Measurements from ENCODE around the gene SCT. TPM values are rescaled to one million over a fixed set of nuclear protein-coding genes. Genes with fewer than 3 reads are reported as not detected.

SCT gene
- total RNA-seq, 1 donor from 2014 or later = not detected

- Mint-ChIP-seq H3K9me3 (ENCODE audit: unreplicated experiment) (no peaks in the 10 kb centered on the region), H3K4me1 (ENCODE audit: unreplicated experiment) (peaks cover 37% of the 10 kb centered on the region), H3K36me3 (ENCODE audit: unreplicated experiment) (peaks cover 6% of the 10 kb centered on the region), H3K27ac (ENCODE audit: unreplicated experiment) (no peak overlapping the region), H3K27me3 (ENCODE audit: unreplicated experiment) (peaks cover 3% of the 10 kb centered on the region), H3K4me3 (ENCODE audit: unreplicated experiment) (peak overlapping the region; percentile 81)
- no peak for TF ChIP-seq CTCF (IDR thresholded peaks at IDR 0.05)
- DNase-seq (ENCODE audit: extremely low spot score, unreplicated experiment) = no peak
Observed at GRCh38 chr11:578276-579035, 48.5 kb downstream of the SCT start.

- Mint-ChIP-seq H3K4me3 (ENCODE audit: unreplicated experiment) (peak overlapping the region; percentile 81), H3K4me1 (ENCODE audit: unreplicated experiment) (peaks cover 37% of the 10 kb centered on the region), H3K27me3 (ENCODE audit: unreplicated experiment) (peaks cover 3% of the 10 kb centered on the region), H3K9me3 (ENCODE audit: unreplicated experiment) (no peaks in the 10 kb centered on the region), H3K36me3 (ENCODE audit: unreplicated experiment) (peaks cover 6% of the 10 kb centered on the region), H3K27ac (ENCODE audit: unreplicated experiment) (peak overlapping the region; percentile 70)
- TF ChIP-seq CTCF (IDR thresholded peaks at IDR 0.05) = no peak
- no peak for DNase-seq (ENCODE audit: extremely low spot score, unreplicated experiment)
Observed at GRCh38 chr11:577611-577894, 49.4 kb downstream of the SCT start.

GRCh38 chr11:576811-577610, 50.0 kb downstream of the SCT start:
- no peak for DNase-seq (ENCODE audit: extremely low spot score, unreplicated experiment)
- no peak for TF ChIP-seq CTCF (IDR thresholded peaks at IDR 0.05)
- Mint-ChIP-seq H3K27ac (ENCODE audit: unreplicated experiment) (peak overlapping the region; percentile 70), H3K9me3 (ENCODE audit: unreplicated experiment) (no peaks in the 10 kb centered on the region), H3K4me1 (ENCODE audit: unreplicated experiment) (peaks cover 37% of the 10 kb centered on the region), H3K4me3 (ENCODE audit: unreplicated experiment) (peak overlapping the region; percentile 81), H3K36me3 (ENCODE audit: unreplicated experiment) (peaks cover 6% of the 10 kb centered on the region), H3K27me3 (ENCODE audit: unreplicated experiment) (peaks cover 3% of the 10 kb centered on the region)

Other genes starting within 250 kb of the SCT start
- gene PKP3, start 233.0 kb downstream of the SCT start, total RNA-seq = 0.40 and 0.50 TPM in 2 replicates
- 27.0 and 28.0 TPM in 2 replicates for gene SIGIRR, start 212.2 kb downstream of the SCT start, total RNA-seq
- gene ANO9, start 185.2 kb downstream of the SCT start, total RNA-seq = not detected in 2 replicates
- 55.3 and 56.1 TPM in 2 replicates for gene PTDSS2, start 176.9 kb downstream of the SCT start, total RNA-seq
- 151 and 160 TPM in 2 replicates for gene RNH1, start 119.9 kb downstream of the SCT start, total RNA-seq
- gene HRAS, start 91.6 kb downstream of the SCT start, total RNA-seq = 68.3 and 69.4 TPM in 2 replicates
- 3.2 and 3.7 TPM in 2 replicates for gene LRRC56, start 89.7 kb downstream of the SCT start, total RNA-seq
- 6.0 and 6.4 TPM in 2 replicates for gene LMNTD2, start 66.4 kb downstream of the SCT start, total RNA-seq
- 8.0 and 9.3 TPM in 2 replicates for gene RASSF7, start 66.2 kb downstream of the SCT start, total RNA-seq
- 31.5 TPM in 2 replicates for gene PHRF1, start 50.7 kb downstream of the SCT start, total RNA-seq
- gene IRF7, start 11.2 kb downstream of the SCT start, total RNA-seq = 14.4 and 15.4 TPM in 2 replicates
- gene CDHR5, start 2.2 kb downstream of the SCT start, total RNA-seq = not detected in 2 replicates
- 1.7 and 1.8 TPM in 2 replicates for gene DRD4, start 10.1 kb upstream of the SCT start, total RNA-seq
- 113 and 121 TPM in 2 replicates for gene DEAF1, start 68.0 kb upstream of the SCT start, total RNA-seq
- 43.9 and 45.2 TPM in 2 replicates for gene TMEM80, start 68.6 kb upstream of the SCT start, total RNA-seq
- gene EPS8L2, start 79.0 kb upstream of the SCT start, total RNA-seq = 32.4 and 39.3 TPM in 2 replicates
- gene TALDO1, start 120.3 kb upstream of the SCT start, total RNA-seq = 156 and 171 TPM in 2 replicates
- 79.1 and 84.4 TPM in 2 replicates for gene GATD1, start 150.3 kb upstream of the SCT start, total RNA-seq
- gene CEND1, start 162.9 kb upstream of the SCT start, total RNA-seq = 0.21 and 0.27 TPM in 2 replicates
- 18.7 and 19.7 TPM in 2 replicates for gene SLC25A22, start 171.1 kb upstream of the SCT start, total RNA-seq
- gene PIDD1, start 178.1 kb upstream of the SCT start, total RNA-seq = 13.4 and 15.6 TPM in 2 replicates
- gene RPLP2, start 182.8 kb upstream of the SCT start, total RNA-seq = 1,500 and 1,514 TPM in 2 replicates
- 83.8 and 96.4 TPM in 2 replicates for gene PNPLA2, start 191.7 kb upstream of the SCT start, total RNA-seq
- 3.9 and 4.2 TPM in 2 replicates for gene CRACR2B, start 200.7 kb upstream of the SCT start, total RNA-seq
- gene CD151, start 205.8 kb upstream of the SCT start, total RNA-seq = 377 and 379 TPM in 2 replicates
- gene POLR2L, start 215.3 kb upstream of the SCT start, total RNA-seq = 170 and 193 TPM in 2 replicates
- 163 and 175 TPM in 2 replicates for gene TSPAN4, start 215.7 kb upstream of the SCT start, total RNA-seq